HG03025 (cell line): ENCODE data around the gene ACTRT2.

ENCODE experiments used
- ATAC-seq: cut with Tn5 transposase; IDR thresholded peaks from one replicate; pipeline ENCODE4 v1.9.1; 2021; ENCODE audit warnings: mild to moderate bottlenecking, moderate library complexity; ENCODE audit not compliant: unreplicated experiment, low FRiP score

ACTRT2 gene

GRCh38 chr1:3001471-3002348, 19.6 kb upstream of the ACTRT2 start:
- ATAC-seq, result no peak

DNA sequence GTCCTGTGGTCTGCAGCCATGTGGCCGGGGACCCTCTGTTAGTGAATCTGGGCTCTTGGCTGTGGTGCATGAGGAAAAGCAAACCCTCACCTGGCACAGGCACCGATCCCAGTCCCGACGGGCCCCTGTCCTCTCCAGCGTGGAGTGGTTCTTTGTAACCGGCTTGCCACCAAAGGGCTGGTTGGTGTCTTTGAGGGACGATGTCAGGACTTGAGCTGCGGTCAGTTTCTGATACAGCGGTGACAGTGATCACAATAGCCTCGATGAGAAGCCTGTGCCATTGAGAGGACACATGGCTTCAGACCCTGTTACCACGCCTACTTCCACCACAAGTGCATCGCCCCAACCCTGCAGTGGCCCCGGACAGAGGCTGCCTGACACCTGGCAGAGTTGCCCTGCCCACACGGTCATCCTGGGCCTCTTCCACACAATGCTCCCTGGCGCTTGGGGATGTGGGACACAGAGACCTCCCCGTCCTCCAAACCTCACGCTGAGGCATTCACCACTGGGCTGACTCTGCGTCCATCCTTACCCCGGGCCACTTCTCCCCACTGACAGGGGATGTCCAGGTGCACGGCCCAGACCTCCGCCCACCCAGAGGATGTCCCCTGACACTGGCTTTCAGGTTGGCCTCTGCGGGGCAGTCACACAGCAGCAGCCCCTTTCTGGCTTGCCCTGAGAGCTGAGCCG, 18.8 kb upstream of the ACTRT2 start:
- no peak for ATAC-seq

DNA sequence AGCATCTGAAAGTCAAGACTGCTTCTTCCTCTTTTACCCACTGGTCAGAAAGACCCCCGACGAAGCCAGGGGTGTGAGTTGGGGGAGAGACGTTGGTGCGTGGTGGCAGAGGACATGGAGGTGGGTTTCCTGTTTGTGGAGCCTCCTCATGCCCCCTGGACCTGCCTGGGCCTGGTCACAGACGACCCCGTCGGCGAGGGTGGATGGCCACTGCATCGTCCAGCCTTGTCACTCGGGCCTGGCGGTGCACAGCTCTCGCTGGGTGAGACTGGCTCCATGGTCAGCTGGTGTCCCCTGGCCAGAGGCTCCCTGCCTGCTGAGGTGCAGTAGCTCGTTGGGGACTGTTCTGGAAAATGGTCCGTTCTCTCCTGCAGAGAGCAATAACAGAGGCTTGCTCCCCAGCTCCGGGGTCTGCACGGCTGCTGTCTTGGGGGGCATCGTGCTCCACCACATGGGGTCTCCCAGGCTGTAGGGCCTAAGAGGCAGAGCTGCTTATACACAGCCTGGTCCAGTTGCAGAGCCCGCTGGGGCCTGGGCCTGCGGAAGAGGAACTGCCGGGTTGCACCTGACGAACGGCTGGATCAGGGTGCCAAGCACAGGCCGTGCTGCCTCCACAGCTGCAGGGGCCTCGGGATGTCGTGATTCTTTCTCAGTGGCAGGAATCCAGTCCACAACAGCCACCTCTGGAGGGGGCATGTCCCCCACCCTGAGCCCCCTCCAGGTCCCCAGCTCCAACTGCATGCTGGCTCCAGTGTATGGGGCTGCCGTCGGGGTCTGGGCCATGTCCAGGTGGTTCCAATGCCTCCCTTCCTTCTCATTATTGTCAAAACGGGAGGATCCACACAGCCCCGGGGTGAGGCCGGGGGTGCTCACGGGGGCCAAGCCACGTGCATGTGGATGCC, 18.0 kb upstream of the ACTRT2 start:
- no peak for ATAC-seq

- ATAC-seq, result no peak
Observed at GRCh38 chr1:3003941-3004270, 17.4 kb upstream of the ACTRT2 start.

GRCh38 chr1:3004285-3005205, 16.7 kb upstream of the ACTRT2 start:
- ATAC-seq, result no peak

- ATAC-seq, result no peak
Observed at GRCh38 chr1:3005771-3006170, 15.5 kb upstream of the ACTRT2 start.

GRCh38 chr1:3007298-3008147, 13.7 kb upstream of the ACTRT2 start:
- ATAC-seq, result no peak

DNA sequence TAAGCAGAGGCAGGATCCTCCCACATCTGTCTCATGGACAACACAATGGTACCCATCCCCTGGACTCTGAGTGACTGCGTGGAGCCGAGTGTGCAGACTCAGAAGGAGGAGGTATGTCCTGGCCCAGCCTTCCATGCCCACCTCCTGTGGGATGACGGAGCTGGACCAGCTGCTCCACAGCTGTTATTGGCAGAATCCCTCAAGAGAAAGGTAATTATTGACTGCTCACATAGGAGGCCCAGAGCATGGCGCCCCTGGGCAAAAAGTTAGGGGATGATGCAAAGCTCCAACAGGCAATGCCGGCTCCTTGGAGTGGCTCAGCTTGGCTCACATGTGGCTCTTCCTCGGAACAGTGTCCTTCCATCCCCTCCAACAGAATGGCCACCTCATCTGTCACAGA, 12.2 kb upstream of the ACTRT2 start:
- ATAC-seq, result no peak

DNA sequence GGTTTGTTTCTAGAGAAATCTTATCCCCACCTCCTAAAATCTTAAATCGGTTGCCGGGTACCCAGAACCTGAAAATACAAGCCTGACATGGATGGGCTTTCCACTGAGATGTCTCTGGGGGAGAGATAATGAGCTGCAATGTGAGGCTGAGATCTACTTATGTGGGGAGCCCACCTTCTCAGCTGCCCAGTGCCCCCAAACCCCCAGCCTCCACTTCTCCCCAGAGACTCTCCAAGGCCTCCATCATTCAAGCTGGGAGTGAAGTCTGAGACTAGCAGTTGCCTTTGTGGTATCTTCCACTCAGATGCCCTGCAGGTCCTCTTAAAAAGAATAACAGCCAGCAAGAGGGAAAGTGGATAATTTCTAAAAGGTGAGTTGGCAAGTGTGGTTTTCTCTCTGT, 11.7 kb upstream of the ACTRT2 start:
- ATAC-seq, result no peak

- ATAC-seq, result no peak
Observed at GRCh38 chr1:3011127-3011526, 10.1 kb upstream of the ACTRT2 start.

DNA sequence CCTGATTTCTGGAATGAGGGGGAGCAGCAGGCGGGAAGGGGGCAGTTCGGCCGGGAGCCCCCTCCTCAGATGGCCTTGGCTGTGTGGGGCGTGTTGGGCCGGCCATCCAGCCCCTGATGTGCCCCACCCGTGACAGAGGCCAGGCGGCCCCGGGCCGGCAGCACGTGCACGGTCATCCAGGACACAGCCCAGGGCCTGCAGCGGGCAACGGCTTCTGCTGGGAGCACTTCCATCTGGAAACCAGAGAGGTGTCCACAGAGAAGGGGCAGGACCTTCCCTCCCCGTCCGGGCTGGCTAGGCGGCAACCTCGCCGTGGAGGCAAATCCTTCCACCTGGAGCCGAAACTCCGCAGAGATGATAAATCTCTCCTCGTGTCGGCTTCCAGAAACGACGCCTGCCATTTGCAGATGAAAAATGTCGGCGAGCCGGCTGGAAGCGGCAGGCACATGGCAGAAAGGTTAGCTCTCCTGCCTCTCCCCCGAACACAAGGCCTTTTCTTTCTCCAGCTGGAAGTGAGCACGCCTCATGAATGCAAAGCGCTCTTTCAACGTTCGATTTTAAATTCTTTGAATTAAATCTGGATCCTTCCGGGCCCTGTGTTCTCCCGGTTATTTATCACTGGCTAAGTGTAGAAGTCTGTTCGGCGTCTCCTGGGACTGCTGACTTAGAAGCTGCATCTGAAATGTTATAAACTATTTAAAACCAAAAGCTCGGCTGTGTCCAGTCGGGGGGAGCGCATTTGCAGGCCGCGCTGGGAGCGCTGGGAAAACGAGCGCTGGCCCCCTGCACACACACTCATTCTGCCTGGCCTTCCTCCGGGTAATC, 9.4 kb upstream of the ACTRT2 start:
- no peak for ATAC-seq

- no peak for ATAC-seq
Observed at GRCh38 chr1:3012456-3013291, 8.6 kb upstream of the ACTRT2 start.

- no peak for ATAC-seq
Observed at GRCh38 chr1:3013371-3014049, 7.8 kb upstream of the ACTRT2 start.

- no peak for ATAC-seq
Observed at GRCh38 chr1:3014050-3014440, 7.2 kb upstream of the ACTRT2 start.

GRCh38 chr1:3014443-3015268, 6.6 kb upstream of the ACTRT2 start:
- no peak for ATAC-seq

DNA sequence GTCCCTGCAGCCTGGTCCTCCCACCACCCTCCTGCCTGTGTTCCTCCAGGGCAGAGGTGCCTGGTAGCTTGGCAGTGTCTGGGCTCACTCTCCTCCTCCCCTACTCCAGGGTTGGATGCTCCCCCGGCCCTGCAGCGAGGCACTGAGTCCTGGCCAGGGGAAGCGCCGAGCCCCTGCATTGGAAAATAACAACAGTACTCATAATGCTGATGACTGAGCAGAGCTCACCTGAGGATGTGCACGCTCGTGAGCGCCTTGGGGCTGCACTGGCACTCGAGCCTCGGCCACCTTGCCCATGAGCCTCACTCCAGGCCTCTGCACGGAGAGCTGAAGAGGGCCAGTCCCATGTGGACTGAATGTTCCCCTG, 6.0 kb upstream of the ACTRT2 start:
- no peak for ATAC-seq
